COR-L47 (cell line): ENCODE measurements around the gene DTX2.
"Not testable (repeated sequence)": the region's sequence is repeated elsewhere in the genome, so short reads cannot be mapped to it uniquely, and the experiment has no call there.

Source experiments
- DNase-seq: peaks from one replicate; lab custom pipeline; 2025; lab: John Stamatoyannopoulos, UW

Gene DTX2

DNA sequence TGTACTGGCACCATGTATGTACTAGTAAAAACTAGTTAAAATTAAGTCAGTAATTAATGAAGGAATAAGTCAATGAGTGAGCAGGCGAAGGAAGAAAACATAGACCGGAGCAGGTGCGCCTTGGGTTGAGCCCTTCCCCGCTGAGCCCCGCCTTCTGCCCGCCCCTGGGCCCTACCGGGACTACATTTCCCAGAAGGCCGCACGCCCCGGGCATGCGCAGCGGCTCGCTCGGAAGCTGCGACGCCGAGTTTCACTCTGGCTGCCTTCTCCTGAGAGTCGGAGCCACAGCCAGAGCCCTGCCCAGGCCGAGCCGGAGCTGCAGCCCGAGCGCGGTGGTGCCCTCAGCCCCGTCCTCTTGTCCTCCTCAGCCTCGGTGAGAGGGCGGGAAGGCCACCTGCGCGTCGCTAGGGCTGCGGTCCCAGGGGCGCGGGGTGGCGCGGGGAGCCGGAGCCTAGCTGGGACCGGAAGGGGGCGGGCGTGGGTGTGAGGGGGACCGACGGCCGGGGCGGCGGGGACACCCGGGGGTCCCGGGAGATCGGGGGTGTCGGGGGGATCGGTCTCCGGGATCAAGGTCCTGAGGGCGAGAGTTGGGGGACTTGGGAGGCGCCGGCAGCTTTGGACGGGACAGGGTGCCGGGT is at the start of gene DTX2:
Gene DTX2, plus strand, starts transcription at position 246 of the 638 bp plus-strand sequence. CDS start 18,801 bp downstream, outside the sequence.
- DNase-seq = not testable (repeated sequence)

DNA sequence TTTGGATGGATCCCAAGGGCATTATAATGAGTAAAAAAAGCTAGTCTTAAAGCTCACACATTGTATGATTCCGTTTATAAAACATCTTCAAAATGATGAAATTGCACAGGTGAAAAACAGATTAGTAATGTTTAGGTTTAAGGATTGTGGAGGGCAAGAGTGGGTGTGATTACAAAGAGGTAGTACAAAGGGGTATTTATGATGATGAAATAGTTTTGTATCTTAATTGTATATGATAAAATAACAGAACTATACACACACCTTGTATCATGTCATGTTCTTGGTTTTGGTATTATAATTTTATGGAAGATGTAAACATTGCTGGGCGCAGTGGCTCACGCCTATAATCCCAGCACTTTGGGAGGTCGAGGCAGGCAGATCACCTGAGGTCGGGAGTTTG is 49.3 kb upstream of the DTX2 start:
- no peak for DNase-seq

DNA sequence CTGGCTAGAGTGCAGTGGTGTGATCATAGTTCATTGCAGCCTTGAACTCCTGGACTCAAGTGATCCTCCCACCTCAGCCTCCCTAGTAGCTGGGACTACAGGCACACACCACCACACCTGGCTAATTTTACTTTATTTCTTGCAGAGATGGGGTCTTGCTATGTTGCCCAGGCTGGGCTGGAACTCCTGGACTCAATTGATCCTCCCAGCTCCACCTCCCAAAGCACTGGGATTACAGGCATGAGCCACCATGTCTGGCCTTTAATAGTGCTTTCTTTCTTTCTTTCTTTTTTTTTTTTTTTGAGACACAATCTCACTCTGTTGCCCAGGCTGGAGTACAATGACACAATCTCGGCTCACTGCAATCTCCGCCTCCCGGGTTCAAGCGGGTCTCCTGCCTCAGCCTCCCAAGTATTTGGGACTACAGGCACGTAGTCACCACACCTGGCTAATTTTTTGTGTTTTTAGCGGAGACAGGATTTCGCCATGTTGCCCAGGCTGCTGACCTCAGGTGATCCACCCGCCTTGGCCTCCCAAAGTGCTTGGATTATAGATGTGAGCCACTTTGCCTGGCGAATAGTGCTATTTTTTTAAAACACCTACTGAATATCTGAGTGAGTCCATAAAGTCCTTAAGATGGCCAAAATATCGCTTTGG is 43.7 kb upstream of the DTX2 start:
- not testable (repeated sequence) for DNase-seq

DNA sequence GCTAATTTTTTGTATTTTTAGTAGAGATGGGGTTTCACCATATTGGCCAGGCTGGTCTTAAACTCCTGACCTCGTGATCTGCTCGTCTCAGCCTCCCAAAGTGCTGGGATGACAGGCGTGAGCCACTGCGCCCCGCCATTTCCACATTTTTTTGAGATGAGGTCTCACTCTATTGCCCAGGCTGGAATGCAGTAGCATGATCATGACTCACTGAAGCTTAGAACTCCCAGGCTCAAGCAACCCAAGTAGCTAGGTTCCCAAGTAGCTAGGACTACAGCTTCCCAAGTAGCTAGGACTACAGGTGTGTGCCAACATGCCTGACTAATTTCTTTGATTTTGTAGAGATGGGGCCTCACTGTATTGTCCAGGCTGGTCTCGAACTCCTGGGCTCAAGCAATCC is 40.4 kb upstream of the DTX2 start:
- DNase-seq = not testable (repeated sequence)

DNA sequence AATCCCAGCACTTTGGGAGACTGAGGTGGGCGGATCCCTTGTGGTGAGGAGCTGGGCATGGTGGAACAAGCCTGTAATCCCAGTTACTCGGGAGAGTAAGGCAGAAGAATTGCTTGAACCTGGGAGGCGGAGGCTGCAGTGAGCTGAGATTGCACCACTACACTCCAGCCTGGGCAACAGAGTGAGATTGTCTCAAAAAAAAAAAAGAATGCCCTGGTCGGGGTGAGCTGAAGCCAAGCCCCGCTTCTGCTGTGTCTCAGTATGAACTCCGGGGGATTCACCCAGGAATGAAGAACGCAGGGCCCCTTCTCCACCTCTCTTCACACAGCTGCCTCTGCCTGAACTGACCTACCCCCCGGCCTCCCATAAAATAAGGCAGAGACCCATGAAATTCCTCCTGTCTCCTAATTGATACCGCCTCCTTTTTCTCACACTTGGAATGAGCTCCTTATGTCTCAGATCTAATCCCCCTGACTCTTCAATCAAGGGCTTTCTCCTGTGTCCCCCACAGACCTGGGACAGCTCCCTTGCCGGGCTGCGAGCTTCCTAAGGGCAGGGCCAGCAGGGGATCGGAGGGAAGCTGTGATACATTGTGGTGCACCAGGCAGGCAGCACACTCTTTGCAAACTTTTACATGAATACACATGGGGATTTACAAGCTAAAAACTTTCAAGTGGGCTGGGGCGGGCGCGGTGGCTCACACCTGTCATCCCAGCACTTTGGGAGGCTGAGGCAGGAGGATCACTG is 37.7 kb upstream of the DTX2 start:
- no peak for DNase-seq

DNA sequence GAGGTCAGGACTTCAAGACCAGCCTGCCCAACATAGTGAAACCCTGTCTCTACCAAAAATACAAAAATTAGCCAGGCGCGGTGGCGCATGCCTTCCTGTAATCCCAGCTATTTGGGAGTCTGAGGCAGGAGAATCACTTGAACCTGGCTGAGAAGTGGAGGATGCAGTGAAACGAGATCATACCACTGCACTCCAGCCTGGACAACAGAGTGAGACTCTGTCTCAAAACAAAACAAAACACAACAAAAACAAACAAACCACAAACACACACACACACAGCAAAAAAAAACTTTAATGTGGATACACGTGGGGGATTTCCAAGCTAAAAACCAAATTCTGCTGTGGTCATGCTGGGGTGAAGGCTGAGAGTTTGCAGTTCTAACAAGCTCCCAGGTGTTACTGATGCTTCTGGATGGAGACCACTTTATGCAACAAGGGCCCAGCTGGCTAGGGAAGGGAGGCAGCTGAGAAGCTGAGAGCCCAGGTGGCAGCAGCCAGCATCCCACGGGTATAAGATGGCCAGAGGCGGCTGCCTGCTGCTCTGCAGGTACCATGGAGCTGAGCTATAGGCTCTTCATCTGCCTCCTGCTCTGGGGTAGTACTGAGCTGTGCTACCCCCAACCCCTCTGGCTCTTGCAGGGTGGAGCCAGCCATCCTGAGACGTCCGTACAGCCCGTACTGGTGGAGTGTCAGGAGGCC is 36.9 kb upstream of the DTX2 start, which contains the start of gene ZP3:
Gene ZP3, plus strand, starts transcription at position 538 of the 699 bp plus-strand sequence. Its CDS starts 15 bp downstream, at position 553.
- no peak for DNase-seq

DNA sequence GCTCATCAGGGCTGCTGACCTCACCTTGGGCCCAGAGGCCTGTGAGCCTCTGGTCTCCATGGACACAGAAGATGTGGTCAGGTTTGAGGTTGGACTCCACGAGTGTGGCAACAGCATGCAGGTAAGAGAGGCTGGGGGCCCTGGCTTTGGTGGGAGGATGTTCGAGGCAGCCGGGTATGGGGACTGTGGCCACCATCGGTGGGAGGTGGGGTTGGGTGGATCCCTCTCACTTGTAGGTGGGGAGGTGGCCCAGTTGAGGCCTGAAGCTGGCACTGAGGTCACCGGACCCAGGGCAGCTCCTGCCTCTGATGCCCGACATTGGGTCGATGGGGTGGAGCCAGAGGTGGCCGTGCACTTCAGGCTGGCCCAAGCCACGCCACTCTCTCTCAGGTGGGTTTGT is 36.4 kb upstream of the DTX2 start:
- DNase-seq = no peak

DNA sequence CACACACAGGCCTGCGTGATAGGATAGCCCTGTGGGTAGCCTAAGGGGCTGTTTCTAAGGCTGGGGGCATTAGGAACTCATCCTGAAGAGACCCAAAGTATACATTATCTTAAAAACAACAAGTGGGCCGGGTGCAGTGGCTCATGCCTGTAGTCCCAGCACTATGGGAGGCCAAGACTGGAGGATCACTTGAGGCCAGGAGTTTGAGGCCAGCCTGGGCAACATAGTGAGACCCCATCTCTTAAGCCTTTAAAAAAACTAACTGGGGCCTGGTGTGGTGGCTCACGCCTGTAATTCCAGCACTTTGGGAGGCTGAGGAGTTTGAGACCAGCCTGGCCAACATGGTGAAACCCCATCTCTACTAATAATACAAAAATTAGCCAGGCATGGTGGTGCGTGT is 36.0 kb upstream of the DTX2 start:
- DNase-seq = not testable (repeated sequence)

DNA sequence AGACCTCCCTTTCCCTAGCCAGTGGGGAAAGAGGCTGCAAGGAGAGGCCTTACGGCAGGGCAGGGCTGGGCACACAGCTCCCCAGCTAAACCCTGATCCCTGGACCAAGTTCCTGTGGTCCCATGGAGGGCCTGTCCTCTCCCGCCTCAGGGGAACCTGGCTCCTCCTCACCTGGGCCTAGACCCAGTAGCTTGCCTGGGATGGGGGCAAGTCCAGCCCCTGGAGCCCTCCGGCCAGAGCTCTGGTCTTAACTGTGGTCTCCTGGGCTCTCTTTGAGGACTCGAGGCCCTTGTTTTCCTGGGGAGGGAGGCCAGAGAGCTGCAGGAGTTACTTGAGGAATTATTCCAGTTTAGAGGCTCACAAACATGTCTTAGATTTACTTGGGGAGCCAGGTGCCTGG is 35.3 kb upstream of the DTX2 start:
- no peak for DNase-seq

DNA sequence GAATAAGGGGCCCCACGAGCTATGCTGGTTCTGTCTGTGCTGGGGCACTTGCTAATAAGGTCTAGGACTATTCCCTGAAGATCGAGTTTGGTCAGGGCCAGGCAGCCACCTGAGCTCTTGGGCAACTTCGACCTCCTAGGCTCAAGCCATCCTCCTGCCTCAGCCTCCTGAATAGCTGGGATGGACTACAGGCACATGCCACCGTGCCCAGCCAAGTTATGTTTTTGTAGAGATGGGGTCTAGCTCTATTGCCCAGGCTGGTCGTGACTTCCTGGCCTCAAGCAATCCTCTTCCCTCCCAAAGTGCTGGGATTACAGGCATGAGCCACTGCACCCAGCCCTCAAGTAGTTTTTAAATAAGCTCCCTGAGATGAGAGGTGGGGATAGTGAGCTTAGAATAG is 33.9 kb upstream of the DTX2 start:
- DNase-seq = no peak

DNA sequence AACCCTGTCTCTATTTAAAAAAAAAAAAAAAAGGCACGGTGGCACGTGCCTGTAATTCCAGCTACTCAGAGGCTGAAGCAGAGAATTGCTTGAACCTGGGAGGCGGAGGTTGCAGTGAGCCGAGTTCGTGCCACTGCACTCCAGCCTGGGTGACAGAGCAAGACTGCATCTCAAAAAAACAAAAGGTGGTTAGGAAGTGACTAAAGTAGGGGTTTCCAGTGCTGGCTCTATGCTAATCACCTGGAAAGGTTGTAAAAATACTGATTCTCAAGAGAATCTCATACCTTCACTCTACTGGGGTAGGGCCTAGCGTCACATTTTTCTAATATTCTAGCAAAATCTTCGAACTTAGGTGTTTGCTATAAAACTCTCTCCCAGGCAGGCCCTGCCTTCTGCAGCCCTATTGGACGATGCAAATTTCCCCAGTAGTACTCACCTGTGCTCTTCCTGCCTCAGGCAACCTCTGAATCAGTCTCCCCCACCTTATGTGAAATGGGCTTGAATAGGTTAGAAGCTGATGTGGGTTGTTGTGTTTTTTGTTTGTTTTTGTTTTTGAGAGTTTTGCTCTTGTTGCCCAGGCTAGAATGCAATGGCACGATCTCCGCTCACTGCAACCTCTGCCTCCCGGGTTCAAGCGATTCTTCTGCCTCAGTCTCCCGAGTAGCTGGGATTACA is 33.2 kb upstream of the DTX2 start:
- no peak for DNase-seq

DNA sequence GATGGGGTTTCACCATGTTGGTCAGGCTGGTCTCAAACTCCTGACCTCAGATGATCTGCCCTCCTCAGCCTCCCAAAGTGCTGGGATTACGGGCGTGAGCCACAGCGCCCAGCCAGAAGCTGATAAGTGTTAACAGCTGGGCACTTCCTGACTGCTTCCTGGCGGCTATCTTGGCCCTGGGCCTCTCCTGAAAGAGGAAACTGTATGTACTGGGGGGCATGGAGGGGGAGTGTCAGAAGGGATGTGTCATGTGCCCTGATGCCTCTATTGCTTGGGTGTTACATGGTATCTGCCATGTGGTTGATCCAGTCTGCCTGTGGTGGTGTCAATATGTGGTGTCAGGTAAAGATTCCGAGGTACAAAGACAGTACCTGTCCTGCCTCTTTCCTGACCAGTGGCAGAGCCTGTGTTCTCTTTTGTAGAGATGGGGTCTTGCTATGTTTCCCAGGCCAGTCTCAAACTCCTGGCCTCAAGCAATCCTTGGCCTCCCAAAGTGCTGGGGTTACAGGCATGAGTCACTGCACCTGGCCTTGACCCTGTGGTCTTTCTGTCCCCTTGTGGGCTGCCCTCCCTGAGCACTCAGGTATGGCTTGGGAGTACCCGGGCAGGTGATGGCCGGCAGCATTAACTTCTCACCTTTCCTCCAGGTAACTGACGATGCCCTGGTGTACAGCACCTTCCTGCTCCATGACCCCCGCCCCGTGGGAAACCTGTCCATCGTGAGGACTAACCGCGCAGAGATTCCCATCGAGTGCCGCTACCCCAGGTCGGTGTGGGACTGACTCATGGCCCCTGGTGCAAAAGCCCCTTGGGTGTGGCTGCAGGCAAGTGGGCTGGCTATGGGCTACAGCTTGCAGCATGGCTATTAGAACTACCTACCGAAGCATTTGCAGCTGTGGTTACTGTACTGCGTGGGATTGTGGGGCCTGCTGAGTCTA is 32.4 kb upstream of the DTX2 start:
- no peak for DNase-seq

DNA sequence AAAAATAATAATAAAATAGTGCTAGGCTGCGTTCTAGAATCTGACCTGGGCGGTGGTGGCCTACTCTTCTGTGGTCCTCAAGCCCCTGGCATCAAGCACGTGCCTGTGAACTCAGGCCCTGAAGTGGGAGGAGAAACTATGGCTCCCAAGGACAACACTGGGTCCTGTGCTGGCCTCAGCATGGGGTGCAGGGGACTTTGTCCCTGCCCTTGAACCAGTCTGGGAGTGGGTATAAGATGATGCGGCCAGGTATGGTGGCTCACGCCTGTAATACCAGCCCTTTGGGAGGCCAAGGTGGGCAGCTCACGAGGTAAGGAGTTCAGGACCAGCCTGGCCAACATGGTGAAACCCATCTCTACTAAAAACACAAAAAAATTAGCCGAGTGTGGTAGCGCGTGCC is 31.3 kb upstream of the DTX2 start:
- no peak for DNase-seq

DNA sequence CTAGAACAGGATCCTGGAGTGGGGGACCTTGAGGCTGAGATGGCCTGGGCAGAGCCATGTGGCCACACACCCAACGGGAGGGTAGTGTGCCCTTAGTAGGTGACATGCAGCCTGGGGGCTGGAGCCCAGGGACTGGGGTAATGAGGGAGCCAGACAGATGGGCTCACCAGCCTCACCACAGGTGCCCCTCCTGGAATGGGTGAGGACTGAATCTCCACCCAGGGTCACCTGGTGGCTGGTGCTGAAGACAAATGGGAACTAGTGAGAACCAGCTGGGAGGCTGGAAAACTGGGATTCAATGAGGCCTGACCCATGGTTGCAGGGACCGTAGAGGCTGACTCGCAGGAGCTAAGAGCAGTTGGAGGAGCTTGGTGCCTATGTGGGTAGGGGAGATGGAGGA is 30.7 kb upstream of the DTX2 start:
- no peak for DNase-seq

DNA sequence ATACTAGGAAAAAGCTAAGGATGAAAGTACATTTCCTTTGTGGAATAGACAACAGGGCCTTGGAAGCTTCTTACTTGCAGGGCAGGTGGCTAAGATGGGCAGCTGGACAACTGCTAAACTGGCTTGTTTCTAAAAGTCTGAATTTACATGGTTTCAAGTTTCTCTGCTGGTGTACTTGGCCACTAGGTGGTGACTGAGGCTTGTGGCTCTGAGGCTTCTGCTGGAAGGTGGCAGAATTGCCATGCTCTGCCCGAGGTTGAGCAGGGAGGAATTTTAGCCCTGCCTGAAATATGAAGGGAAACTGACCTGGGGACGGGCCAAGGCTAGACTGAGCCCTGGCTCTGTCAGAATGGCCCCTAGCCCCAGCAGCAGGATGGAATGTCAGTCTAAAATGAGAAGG is 23.6 kb upstream of the DTX2 start:
- DNase-seq = peak; percentile 85

DNA sequence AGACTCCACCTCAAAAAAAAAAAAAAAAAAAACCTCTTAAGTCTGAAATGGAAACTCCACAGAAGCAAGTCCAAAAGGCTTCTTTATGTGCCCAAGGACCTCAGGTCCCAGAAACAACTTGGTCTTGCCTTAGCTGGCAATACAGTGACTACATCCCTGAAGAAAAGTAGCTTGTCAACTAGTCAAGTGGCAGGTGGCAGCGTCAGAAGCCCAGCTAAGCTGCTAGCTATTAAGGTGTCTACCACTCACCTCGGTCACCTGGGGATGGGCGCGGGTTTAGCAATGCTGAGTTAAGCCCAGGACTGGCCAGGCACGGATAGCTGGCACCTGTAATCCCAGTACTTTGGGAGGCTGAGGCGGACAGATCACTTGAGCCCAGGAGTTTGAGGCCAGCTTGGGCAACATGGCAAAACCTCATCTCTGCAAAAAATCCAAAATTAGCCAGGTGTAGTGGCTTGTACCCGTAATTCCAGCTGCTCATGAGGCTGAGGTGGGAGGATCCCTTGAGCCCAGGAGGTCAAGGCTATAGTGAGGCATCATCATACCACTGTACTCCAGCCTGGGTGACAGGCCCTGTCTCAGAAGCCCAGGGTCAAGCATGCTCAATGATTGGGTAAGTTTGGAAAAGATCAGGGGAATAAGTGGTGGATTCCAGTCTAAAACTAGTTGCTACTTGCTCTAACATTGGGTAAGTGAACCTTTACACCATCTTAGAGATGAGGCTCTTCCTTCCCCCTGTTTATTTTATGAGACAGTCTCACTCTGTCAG is 22.2 kb upstream of the DTX2 start:
- not testable (repeated sequence) for DNase-seq

DNA sequence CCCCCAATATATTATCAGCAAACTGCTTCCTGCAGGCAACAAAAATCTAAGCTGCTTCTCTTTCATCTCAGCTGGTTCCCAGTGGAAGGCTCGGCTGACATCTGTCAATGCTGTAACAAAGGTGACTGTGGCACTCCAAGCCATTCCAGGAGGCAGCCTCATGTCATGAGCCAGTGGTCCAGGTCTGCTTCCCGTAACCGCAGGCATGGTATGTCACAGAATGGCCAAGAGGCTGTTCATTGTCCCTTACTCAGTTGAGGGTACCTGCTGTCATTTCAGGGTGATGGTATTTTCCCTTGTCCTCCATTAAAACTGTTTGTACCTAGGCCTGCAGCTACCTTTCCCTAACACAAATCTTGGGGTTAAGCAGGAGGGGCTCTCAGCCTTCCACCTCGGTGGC is 21.1 kb upstream of the DTX2 start:
- DNase-seq = not testable (repeated sequence)

DNA sequence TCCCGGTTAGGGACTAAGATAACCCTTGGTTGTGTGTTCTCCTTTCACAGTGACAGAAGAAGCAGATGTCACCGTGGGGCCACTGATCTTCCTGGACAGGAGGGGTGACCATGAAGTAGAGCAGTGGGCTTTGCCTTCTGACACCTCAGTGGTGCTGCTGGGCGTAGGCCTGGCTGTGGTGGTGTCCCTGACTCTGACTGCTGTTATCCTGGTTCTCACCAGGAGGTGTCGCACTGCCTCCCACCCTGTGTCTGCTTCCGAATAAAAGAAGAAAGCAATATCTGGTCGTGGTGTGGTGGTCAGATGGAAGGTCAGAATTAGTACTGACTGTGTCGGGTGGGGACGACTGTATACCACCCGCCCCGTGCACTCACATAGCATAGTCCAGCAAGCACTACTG is 19.7 kb upstream of the DTX2 start:
- not testable (repeated sequence) for DNase-seq

DNA sequence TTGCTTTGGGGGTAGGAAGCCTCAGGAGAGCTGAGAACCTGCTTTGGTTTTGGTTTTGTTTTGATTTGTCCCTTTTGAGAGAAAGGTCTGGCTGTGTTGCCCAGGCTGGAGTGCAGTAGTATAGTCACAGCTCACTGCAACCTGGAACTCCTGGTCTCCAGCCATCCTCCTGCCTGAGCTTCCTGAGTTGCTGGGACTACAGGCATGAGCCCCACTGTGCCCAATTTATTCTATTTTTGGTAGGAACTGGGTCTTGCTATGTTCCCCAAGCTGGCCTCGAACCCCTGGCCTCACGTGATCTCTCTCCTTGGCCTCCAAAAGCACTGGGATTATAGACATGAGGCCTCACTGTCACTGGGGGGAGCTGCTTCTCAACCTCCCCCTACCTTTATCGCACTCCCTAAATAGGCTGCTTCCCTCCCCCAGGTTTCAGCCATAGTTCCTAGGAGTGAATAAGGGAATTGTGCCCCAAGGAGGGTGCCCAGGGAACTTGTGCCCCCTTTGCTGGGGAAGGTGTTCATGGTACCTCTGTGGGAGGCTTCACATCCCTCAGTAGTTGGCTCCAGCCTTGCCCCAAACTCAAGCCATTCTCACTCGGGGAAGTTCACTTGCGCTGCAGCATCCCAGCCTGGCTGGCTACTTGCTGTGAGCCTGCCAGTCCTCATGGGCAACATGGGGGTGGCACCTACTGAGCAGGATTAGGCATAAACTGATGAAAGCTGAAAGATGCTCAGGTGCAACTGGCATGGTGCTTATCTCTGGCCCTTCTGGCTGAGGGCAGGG is 18.7 kb upstream of the DTX2 start:
- DNase-seq = not testable (repeated sequence)
